Adrenal gland (tissue), 5 donors: ENCODE data around the gene CELF5.

Experiments
- POLR2A ChIP-seq, 2 donors: fragments of 450-650 bp; IDR thresholded peaks; one replicate each; pipeline ENCODE4 v1.6.1; 2017; ENCODE audit warnings: antibody characterized with exemption in 2 of 2, mild to moderate bottlenecking in 2 of 2, moderate library complexity in 1 of 2
- TF ChIP-seq, protein P1 (sequence below), 6 experiments: fragments of 450-650 bp in 4 of 6; fragments of 200-600 bp in 2 of 6; sonication (generic) in 1 of 6; IDR thresholded peaks; 1 replicate in 5 of 6; 2 replicates in 1 of 6; pipeline versions ENCODE4 v1.5.1 to v1.8.0; 2016 to 2021; ENCODE audit warnings: antibody characterized with exemption in 6 of 6, mild to moderate bottlenecking in 2 of 6, moderate library complexity in 1 of 6
- donor health status: DM: no; HTN: no; CAD: no.

GRCh38 chr19:3176715-3177501 is 47.6 kb upstream of the CELF5 start:
- TF ChIP-seq, protein P1, sequence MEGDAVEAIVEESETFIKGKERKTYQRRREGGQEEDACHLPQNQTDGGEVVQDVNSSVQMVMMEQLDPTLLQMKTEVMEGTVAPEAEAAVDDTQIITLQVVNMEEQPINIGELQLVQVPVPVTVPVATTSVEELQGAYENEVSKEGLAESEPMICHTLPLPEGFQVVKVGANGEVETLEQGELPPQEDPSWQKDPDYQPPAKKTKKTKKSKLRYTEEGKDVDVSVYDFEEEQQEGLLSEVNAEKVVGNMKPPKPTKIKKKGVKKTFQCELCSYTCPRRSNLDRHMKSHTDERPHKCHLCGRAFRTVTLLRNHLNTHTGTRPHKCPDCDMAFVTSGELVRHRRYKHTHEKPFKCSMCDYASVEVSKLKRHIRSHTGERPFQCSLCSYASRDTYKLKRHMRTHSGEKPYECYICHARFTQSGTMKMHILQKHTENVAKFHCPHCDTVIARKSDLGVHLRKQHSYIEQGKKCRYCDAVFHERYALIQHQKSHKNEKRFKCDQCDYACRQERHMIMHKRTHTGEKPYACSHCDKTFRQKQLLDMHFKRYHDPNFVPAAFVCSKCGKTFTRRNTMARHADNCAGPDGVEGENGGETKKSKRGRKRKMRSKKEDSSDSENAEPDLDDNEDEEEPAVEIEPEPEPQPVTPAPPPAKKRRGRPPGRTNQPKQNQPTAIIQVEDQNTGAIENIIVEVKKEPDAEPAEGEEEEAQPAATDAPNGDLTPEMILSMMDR (IDR thresholded peaks at IDR 0.05): no peak
- TF ChIP-seq POLR2A (IDR thresholded peaks at IDR 0.05): no peak
